ENCODE data around the gene MAPK6. TPM values are rescaled to one million over a fixed set of nuclear protein-coding genes. Genes with fewer than 3 reads are reported as not detected.

Gene MAPK6
- total and polyA plus RNA-seq, 2 donors (not counting 1 experiment from before 2014, with no cell fraction given) = 3.2 to 17.9 TPM

DNA sequence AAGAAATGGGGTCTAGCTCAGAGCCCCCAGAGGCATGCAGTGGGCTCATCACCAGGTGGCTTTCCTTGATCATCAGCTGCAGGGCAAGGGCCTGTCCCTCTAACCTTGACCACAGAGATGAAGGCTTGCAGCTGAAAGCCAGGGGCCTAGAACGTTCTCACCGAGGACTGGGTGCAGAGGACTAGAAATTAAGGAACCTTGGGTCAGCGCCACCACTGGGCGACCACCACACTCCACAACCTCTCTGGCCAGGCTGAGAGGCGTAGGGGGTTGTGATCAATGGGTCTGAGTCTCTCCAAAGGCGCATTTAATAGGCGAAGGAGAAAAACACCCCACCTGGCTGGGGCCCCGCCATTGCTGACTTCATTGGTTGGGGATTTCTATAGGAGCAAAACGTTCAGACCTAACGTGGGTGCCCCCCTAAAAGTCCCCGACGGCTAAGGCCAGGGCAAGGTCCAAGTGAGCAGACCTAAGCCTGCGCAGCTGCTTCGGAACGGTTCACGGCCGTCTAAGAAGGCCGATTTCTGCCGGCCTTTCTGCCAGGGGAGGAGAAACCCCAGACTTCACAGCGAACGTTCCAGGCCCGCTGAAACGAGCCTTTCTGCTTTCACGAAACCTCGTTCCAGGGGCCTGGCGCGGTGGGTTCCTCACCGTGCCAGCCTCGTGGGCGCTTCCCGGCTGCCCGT, 92.6 kb downstream of the MAPK6 start:
- H3K27me3 Mint-ChIP-seq = peaks cover 14% of the 10 kb centered on the region
- Histone ChIP-seq H2AFZ (ENCODE audit: insufficient read depth, low read depth, low read length, poor library complexity, severe bottlenecking) (peak overlapping the region; percentile 81), H3K36me3 (replicated peaks in 1 of 2; ENCODE audit: control extremely low read depth in 1 of 2, control insufficient read depth in 1 of 2, extremely low read depth in 1 of 2, insufficient read depth in 2 of 2, low read length in 1 of 2) (no peaks in the 10 kb centered on the region), H3K9me3 (ENCODE audit: control extremely low read depth in 1 of 3, control insufficient read depth in 2 of 3, insufficient read depth in 1 of 3, low read length in 2 of 3) (no peaks in the 10 kb centered on the region), H3K4me2 (replicated peaks; ENCODE audit: low read depth, low read length, poor library complexity, severe bottlenecking) (peak overlapping the region; percentile 95), H4K20me1 (ENCODE audit: control insufficient read depth, insufficient read depth, low read length, poor library complexity, severe bottlenecking) (no peaks in the 10 kb centered on the region), H3K9ac (ENCODE audit: low read length) (peak overlapping the region; percentile 68), H3K4me3 (ENCODE audit: control extremely low read depth in 1 of 5, extremely low read depth in 1 of 5, insufficient read depth in 1 of 5, low read depth in 2 of 5, low read length in 4 of 5) (peak overlapping the region in 4 of 5 experiments; percentile 38 to 61 (median 48)), H3K4me1 (ENCODE audit: control insufficient read depth in 2 of 2, insufficient read depth in 2 of 2, low read length in 2 of 2) (peaks cover 18 to 37% of the 10 kb centered on the region in 2 donors), H3K27ac (ENCODE audit: low read length in 2 of 2) (no peak overlapping the region), H3K79me2 (ENCODE audit: control insufficient read depth, insufficient read depth, low read length) (no peaks in the 10 kb centered on the region), H3K27me3 (replicated peaks in 1 of 4; ENCODE audit: control extremely low read depth in 1 of 4, control insufficient read depth in 3 of 4, insufficient read depth in 4 of 4, low read length in 3 of 4) (peaks cover 0 to 18% (median 4%) of the 10 kb centered on the region in 4 experiments)
- H3K4me1 Mint-ChIP-seq = peaks cover 22% of the 10 kb centered on the region
- DNase-seq (no peak), ATAC-seq (ENCODE audit: low read depth) (no peak)
- no peak for TF ChIP-seq EZH2 (IDR thresholded peaks at IDR 0.05; ENCODE audit: borderline replicate concordance, insufficient read depth, low read depth, low read length, poor library complexity, severe bottlenecking)
- TF ChIP-seq, protein P1, sequence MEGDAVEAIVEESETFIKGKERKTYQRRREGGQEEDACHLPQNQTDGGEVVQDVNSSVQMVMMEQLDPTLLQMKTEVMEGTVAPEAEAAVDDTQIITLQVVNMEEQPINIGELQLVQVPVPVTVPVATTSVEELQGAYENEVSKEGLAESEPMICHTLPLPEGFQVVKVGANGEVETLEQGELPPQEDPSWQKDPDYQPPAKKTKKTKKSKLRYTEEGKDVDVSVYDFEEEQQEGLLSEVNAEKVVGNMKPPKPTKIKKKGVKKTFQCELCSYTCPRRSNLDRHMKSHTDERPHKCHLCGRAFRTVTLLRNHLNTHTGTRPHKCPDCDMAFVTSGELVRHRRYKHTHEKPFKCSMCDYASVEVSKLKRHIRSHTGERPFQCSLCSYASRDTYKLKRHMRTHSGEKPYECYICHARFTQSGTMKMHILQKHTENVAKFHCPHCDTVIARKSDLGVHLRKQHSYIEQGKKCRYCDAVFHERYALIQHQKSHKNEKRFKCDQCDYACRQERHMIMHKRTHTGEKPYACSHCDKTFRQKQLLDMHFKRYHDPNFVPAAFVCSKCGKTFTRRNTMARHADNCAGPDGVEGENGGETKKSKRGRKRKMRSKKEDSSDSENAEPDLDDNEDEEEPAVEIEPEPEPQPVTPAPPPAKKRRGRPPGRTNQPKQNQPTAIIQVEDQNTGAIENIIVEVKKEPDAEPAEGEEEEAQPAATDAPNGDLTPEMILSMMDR (IDR thresholded peaks at IDR 0.05) = no peak
- H3K9me3 Mint-ChIP-seq (ENCODE audit: insufficient read depth) = no peaks in the 10 kb centered on the region
- ChIA-PET CTCF (interaction anchor here (1.3 kb wide), 1 partner anchor 12 kb away, joined by 3 read pairs; no protein-coding TSS in a partner anchor), POLR2A (interaction anchor here (0.5 to 1.5 kb wide), 4 partner anchors 8 to 150 kb away, joined by 3 to 9 read pairs (median 4); no protein-coding TSS in a partner anchor)
- intact Hi-C loops (cut with micrococcal nuclease) = no loop called here
- H3K4me3 Mint-ChIP-seq = peak overlapping the region; percentile 82
- H3K27ac Mint-ChIP-seq = no peak overlapping the region
- WGBS (ENCODE audit: insufficient coverage) = 53% methylated on average over 28 of the region's 32 CpGs

- Mint-ChIP-seq H3K4me1 (peaks cover 19% of the 10 kb centered on the region), H3K27me3 (peaks cover 14% of the 10 kb centered on the region), H3K9me3 (ENCODE audit: insufficient read depth) (no peaks in the 10 kb centered on the region), H3K27ac (no peak overlapping the region), H3K4me3 (peak overlapping the region; percentile 82)
- H3K36me3 ChIP-seq (replicated peaks in 1 of 2; ENCODE audit: control extremely low read depth in 1 of 2, control insufficient read depth in 1 of 2, extremely low read depth in 1 of 2, insufficient read depth in 2 of 2, low read length in 1 of 2) = no peaks in the 10 kb centered on the region
- POLR2A ChIA-PET = interaction anchor here (0.5 to 1.5 kb wide), 4 partner anchors 8 to 149 kb away, joined by 3 to 4 read pairs (median 4); no protein-coding TSS in a partner anchor
- no peaks in the 10 kb centered on the region for H3K9me3 ChIP-seq (ENCODE audit: control extremely low read depth in 1 of 3, control insufficient read depth in 2 of 3, insufficient read depth in 1 of 3, low read length in 2 of 3)
- whole genome bisulfite sequencing (ENCODE audit: insufficient coverage) = 3% methylated on average over 61 of the region's 61 CpGs
- H2AFZ ChIP-seq (ENCODE audit: insufficient read depth, low read depth, low read length, poor library complexity, severe bottlenecking) = peak overlapping the region; percentile 81
- no peaks in the 10 kb centered on the region for H4K20me1 ChIP-seq (ENCODE audit: control insufficient read depth, insufficient read depth, low read length, poor library complexity, severe bottlenecking)
- TF ChIP-seq, protein P1 (IDR thresholded peaks at IDR 0.05) = no peak
- no peak for TF ChIP-seq EZH2 (IDR thresholded peaks at IDR 0.05; ENCODE audit: borderline replicate concordance, insufficient read depth, low read depth, low read length, poor library complexity, severe bottlenecking)
- H3K27me3 ChIP-seq (replicated peaks in 1 of 4; ENCODE audit: control extremely low read depth in 1 of 4, control insufficient read depth in 3 of 4, insufficient read depth in 4 of 4, low read length in 3 of 4) = peaks cover 0 to 18% (median 4%) of the 10 kb centered on the region in 4 experiments
- H3K79me2 ChIP-seq (ENCODE audit: control insufficient read depth, insufficient read depth, low read length) = no peaks in the 10 kb centered on the region
- no peak overlapping the region for H3K27ac ChIP-seq (ENCODE audit: low read length in 2 of 2)
- ATAC-seq (ENCODE audit: low read depth) = peak; percentile 66
- peak; percentile 68 for DNase-seq
- H3K4me1 ChIP-seq (ENCODE audit: control insufficient read depth in 2 of 2, insufficient read depth in 2 of 2, low read length in 2 of 2) = peaks cover 18 to 31% of the 10 kb centered on the region in 2 donors
- intact Hi-C loops (cut with micrococcal nuclease) = no loop called here
- H3K9ac ChIP-seq (ENCODE audit: low read length) = peak overlapping the region; percentile 68
- peak overlapping the region; percentile 95 for H3K4me2 ChIP-seq (replicated peaks; ENCODE audit: low read depth, low read length, poor library complexity, severe bottlenecking)
- CTCF ChIA-PET = interaction anchor here (0.7 to 1.3 kb wide), 2 partner anchors 11 to 28 kb away, joined by 3 read pairs; no protein-coding TSS in a partner anchor
- peak overlapping the region; percentile 15 to 61 (median 46) for H3K4me3 ChIP-seq (ENCODE audit: control extremely low read depth in 1 of 5, extremely low read depth in 1 of 5, insufficient read depth in 1 of 5, low read depth in 2 of 5, low read length in 4 of 5)
Observed at GRCh38 chr15:52112203-52112750, 93.3 kb downstream of the MAPK6 start.
